ENCODE results near the gene POU4F2.

POU4F2 gene

DNA sequence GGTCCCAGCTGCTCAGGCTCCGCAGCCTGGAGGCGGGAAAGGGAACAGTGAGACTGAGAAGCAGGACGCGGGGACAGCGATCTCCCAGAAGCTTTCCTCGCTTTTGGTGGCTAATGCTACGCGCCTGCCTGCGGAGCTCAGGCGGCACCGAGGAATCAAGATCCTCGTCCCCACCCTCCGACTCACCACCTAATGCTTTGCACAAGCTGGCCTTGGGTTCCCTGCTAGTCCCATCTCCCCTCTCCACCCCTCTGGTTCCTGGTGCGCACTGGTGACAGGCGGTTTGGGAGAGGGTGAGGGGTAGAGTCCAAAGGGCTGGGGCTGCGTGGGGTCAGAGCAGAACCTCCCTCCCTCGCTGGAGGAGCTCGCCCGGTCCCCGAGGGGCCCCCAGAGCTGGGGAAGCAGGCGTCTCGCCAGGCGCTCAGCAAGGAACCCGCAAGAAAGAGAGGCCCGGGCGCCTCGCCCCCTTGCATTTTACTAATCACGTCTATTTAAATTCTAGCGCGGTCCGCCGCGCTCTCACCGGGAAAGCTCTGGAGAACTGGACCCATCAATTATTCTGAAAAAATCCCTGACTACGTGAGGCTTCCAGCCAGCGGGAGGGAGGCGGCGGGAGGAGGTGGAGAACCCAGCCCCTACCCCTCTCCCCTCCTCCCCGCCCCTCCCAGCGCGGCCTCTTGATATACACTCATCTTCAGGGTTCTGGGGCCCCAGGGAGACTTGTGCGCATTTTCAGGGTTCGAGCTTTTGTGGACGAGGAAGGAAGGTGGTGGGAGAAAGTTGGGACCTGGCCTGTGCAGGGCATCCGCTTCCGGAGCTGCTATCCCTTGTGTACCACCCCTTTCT, 9.1 kb downstream of the POU4F2 start:
- no peak for DNase-seq (ENCODE audit: low read depth in 1 of 2, low spot score in 1 of 2)
- no peak overlapping the region for H3K27ac ChIP-seq (replicated peaks)
- TF ChIP-seq, protein P1, sequence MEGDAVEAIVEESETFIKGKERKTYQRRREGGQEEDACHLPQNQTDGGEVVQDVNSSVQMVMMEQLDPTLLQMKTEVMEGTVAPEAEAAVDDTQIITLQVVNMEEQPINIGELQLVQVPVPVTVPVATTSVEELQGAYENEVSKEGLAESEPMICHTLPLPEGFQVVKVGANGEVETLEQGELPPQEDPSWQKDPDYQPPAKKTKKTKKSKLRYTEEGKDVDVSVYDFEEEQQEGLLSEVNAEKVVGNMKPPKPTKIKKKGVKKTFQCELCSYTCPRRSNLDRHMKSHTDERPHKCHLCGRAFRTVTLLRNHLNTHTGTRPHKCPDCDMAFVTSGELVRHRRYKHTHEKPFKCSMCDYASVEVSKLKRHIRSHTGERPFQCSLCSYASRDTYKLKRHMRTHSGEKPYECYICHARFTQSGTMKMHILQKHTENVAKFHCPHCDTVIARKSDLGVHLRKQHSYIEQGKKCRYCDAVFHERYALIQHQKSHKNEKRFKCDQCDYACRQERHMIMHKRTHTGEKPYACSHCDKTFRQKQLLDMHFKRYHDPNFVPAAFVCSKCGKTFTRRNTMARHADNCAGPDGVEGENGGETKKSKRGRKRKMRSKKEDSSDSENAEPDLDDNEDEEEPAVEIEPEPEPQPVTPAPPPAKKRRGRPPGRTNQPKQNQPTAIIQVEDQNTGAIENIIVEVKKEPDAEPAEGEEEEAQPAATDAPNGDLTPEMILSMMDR (IDR thresholded peaks at IDR 0.05; ENCODE audit: insufficient read depth, low read length) = no peak
- TF ChIP-seq POLR2AphosphoS5 (IDR thresholded peaks at IDR 0.05; ENCODE audit: low read depth) (no peak), SPI1 (IDR thresholded peaks at IDR 0.05; ENCODE audit: borderline replicate concordance, low read depth) (no peak), GABPA (IDR thresholded peaks at IDR 0.05; ENCODE audit: low read depth) (no peak)
- H3K27me3 ChIP-seq (ENCODE audit: insufficient read depth, poor library complexity, severe bottlenecking) = peaks cover 59% of the 10 kb centered on the region
- H3K4me3 ChIP-seq (replicated peaks; ENCODE audit: insufficient read depth, low read length) = no peak overlapping the region

DNA sequence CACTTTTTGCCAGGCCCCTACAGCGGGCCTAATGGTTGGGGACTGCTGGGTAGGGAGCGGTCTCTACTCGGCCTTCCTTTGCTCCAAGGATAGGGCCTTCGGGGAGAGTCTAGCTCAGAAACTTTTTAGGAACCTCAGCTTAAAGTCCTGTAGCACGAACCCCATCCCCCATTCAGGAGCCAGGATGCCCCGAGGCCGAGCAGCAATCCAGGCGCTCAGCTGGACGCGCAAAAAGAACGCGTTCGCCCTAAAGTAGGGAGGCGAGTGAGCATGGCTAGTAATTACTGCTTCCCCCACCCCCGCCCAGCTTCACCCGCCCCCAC, 9.7 kb downstream of the POU4F2 start:
- no peak overlapping the region for H3K27ac ChIP-seq (replicated peaks)
- peaks cover 63% of the 10 kb centered on the region for H3K27me3 ChIP-seq (ENCODE audit: insufficient read depth, poor library complexity, severe bottlenecking)
- DNase-seq (ENCODE audit: low read depth in 1 of 2, low spot score in 1 of 2) = no peak
- TF ChIP-seq, protein P2, sequence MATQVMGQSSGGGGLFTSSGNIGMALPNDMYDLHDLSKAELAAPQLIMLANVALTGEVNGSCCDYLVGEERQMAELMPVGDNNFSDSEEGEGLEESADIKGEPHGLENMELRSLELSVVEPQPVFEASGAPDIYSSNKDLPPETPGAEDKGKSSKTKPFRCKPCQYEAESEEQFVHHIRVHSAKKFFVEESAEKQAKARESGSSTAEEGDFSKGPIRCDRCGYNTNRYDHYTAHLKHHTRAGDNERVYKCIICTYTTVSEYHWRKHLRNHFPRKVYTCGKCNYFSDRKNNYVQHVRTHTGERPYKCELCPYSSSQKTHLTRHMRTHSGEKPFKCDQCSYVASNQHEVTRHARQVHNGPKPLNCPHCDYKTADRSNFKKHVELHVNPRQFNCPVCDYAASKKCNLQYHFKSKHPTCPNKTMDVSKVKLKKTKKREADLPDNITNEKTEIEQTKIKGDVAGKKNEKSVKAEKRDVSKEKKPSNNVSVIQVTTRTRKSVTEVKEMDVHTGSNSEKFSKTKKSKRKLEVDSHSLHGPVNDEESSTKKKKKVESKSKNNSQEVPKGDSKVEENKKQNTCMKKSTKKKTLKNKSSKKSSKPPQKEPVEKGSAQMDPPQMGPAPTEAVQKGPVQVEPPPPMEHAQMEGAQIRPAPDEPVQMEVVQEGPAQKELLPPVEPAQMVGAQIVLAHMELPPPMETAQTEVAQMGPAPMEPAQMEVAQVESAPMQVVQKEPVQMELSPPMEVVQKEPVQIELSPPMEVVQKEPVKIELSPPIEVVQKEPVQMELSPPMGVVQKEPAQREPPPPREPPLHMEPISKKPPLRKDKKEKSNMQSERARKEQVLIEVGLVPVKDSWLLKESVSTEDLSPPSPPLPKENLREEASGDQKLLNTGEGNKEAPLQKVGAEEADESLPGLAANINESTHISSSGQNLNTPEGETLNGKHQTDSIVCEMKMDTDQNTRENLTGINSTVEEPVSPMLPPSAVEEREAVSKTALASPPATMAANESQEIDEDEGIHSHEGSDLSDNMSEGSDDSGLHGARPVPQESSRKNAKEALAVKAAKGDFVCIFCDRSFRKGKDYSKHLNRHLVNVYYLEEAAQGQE (IDR thresholded peaks at IDR 0.05; ENCODE audit: insufficient replicate concordance, low read depth) = no peak
- TF ChIP-seq GABPA (IDR thresholded peaks at IDR 0.05; ENCODE audit: low read depth) (no peak), SPI1 (IDR thresholded peaks at IDR 0.05; ENCODE audit: borderline replicate concordance, low read depth) (no peak)
- TF ChIP-seq, protein P1 (IDR thresholded peaks at IDR 0.05; ENCODE audit: insufficient read depth, low read length) = no peak
- no peak overlapping the region for H3K4me3 ChIP-seq (replicated peaks; ENCODE audit: insufficient read depth, low read length)

GRCh38 chr4:146649232-146649631, 10.5 kb downstream of the POU4F2 start:
- Histone ChIP-seq H3K4me3 (replicated peaks; ENCODE audit: insufficient read depth, low read length) (no peak overlapping the region), H3K27me3 (ENCODE audit: insufficient read depth, poor library complexity, severe bottlenecking) (peaks cover 63% of the 10 kb centered on the region), H3K27ac (replicated peaks) (no peak overlapping the region)
- DNase-seq (ENCODE audit: low read depth in 1 of 2, low spot score in 1 of 2) = no peak
- no peak for TF ChIP-seq POLR2AphosphoS5 (IDR thresholded peaks at IDR 0.05; ENCODE audit: low read depth)
- TF ChIP-seq, protein P1 (IDR thresholded peaks at IDR 0.05; ENCODE audit: insufficient read depth, low read length) = no peak
- TF ChIP-seq, protein P2 (IDR thresholded peaks at IDR 0.05; ENCODE audit: insufficient replicate concordance, low read depth) = no peak
- TF ChIP-seq SPI1 (IDR thresholded peaks at IDR 0.05; ENCODE audit: borderline replicate concordance, low read depth) = no peak
- no peak for TF ChIP-seq GABPA (IDR thresholded peaks at IDR 0.05; ENCODE audit: low read depth)
